Measurements from ENCODE around the gene SFRP2.

- TF ChIP-seq, protein P1, sequence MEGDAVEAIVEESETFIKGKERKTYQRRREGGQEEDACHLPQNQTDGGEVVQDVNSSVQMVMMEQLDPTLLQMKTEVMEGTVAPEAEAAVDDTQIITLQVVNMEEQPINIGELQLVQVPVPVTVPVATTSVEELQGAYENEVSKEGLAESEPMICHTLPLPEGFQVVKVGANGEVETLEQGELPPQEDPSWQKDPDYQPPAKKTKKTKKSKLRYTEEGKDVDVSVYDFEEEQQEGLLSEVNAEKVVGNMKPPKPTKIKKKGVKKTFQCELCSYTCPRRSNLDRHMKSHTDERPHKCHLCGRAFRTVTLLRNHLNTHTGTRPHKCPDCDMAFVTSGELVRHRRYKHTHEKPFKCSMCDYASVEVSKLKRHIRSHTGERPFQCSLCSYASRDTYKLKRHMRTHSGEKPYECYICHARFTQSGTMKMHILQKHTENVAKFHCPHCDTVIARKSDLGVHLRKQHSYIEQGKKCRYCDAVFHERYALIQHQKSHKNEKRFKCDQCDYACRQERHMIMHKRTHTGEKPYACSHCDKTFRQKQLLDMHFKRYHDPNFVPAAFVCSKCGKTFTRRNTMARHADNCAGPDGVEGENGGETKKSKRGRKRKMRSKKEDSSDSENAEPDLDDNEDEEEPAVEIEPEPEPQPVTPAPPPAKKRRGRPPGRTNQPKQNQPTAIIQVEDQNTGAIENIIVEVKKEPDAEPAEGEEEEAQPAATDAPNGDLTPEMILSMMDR (IDR thresholded peaks at IDR 0.05) = no peak
- no peak for TF ChIP-seq POLR2A (IDR thresholded peaks at IDR 0.05)
These were observed 1.6 kb upstream of the SFRP2 start for GRCh38 chr4:153790500-153790865.

Data from heart left ventricle (tissue), 13 donors.